ENCODE results near the gene AGAP5.

The AGAP5 gene

GRCh38 chr10:73645251-73645650 lies 52.7 kb downstream of the AGAP5 start:
- H3K4me3 ChIP-seq (ENCODE audit: low read depth, low read length) = no peak overlapping the region

GRCh38 chr10:73644767-73645166 lies 53.1 kb downstream of the AGAP5 start:
- TF ChIP-seq CTCF (IDR thresholded peaks at IDR 0.05; ENCODE audit: borderline replicate concordance, insufficient read depth, low read depth, low read length) = no peak

More at GRCh38 chr10:73645251-73645650, 52.7 kb downstream of the AGAP5 start:
- no peak for TF ChIP-seq CTCF (IDR thresholded peaks at IDR 0.05; ENCODE audit: borderline replicate concordance, insufficient read depth, low read depth, low read length)

GRCh38 chr10:73644015-73644743 lies 53.7 kb downstream of the AGAP5 start:
- H3K4me3 ChIP-seq (ENCODE audit: low read depth, low read length) = no peak overlapping the region
- TF ChIP-seq CTCF (IDR thresholded peaks at IDR 0.05; ENCODE audit: borderline replicate concordance, insufficient read depth, low read depth, low read length) = peak; percentile 73

More at GRCh38 chr10:73644767-73645166, 53.1 kb downstream of the AGAP5 start:
- H3K4me3 ChIP-seq (ENCODE audit: low read depth, low read length) = no peak overlapping the region

GRCh38 chr10:73643362-73643761 lies 54.5 kb downstream of the AGAP5 start:
- TF ChIP-seq CTCF (IDR thresholded peaks at IDR 0.05; ENCODE audit: borderline replicate concordance, insufficient read depth, low read depth, low read length) = no peak
- no peak overlapping the region for H3K4me3 ChIP-seq (ENCODE audit: low read depth, low read length)

- no peak within 1 kb of the TSS for H3K4me3 ChIP-seq (ENCODE audit: low read depth, low read length)
- TF ChIP-seq CTCF (IDR thresholded peaks at IDR 0.05; ENCODE audit: borderline replicate concordance, insufficient read depth, low read depth, low read length) = no peak
These were observed 56.4 kb downstream of the AGAP5 start, which contains the start of gene MYOZ1 for GRCh38 chr10:73641328-73642060. Gene MYOZ1 (minus strand): TSS chr10:73641474. CDS start chr10:73640017, 1,457 bp downstream.

- H3K4me3 ChIP-seq (ENCODE audit: low read depth, low read length) = no peak overlapping the region
- TF ChIP-seq CTCF (IDR thresholded peaks at IDR 0.05; ENCODE audit: borderline replicate concordance, insufficient read depth, low read depth, low read length) = no peak
These were observed 58.6 kb downstream of the AGAP5 start for GRCh38 chr10:73639286-73639685.

All from GM12875 (cell line).